H9 (cell line): ENCODE measurements around the gene ZNF653. TPM values are rescaled to one million over a fixed set of nuclear protein-coding genes. Genes with fewer than 3 reads are reported as not detected.

ENCODE experiments used
- DNase-seq: peaks from one replicate; pipeline ENCODE4 v3.0.0-alpha.2; 2017
- H2AFZ ChIP-seq: one replicate; pipeline ENCODE4 v1.6.1; 2013; ENCODE audit warnings: mild to moderate bottlenecking, low read length, control low read depth, moderate library complexity
- H2AK5ac ChIP-seq: 2 replicates; pipeline ENCODE4 v1.6.1; 2013; ENCODE audit warnings: low read length, control low read depth, mixed read lengths; ENCODE audit not compliant: insufficient read length
- H2BK120ac ChIP-seq: one replicate; pipeline ENCODE4 v1.6.1; 2013; ENCODE audit warnings: low read depth, mild to moderate bottlenecking, low read length, control low read depth, inconsistent platforms; ENCODE audit not compliant: poor library complexity, severe bottlenecking
- H2BK12ac ChIP-seq: 2 replicates; pipeline ENCODE4 v1.6.1; 2013; ENCODE audit warnings: low read length, control low read depth, mixed read lengths, low read depth; ENCODE audit not compliant: insufficient read length
- H2BK15ac ChIP-seq: 2 replicates; pipeline ENCODE4 v1.6.1; 2013; ENCODE audit warnings: low read depth, low read length, control low read depth
- H2BK20ac ChIP-seq: one replicate; pipeline ENCODE4 v1.6.1; 2013; ENCODE audit warnings: low read depth, mild to moderate bottlenecking, low read length, control low read depth, inconsistent platforms; ENCODE audit not compliant: poor library complexity, severe bottlenecking
- H2BK5ac ChIP-seq: 2 replicates; pipeline ENCODE4 v1.6.1; 2013; ENCODE audit warnings: low read length, control low read depth, mixed read lengths; ENCODE audit not compliant: insufficient read length
- H3K14ac ChIP-seq: 2 replicates; pipeline ENCODE4 v1.6.1; 2013; ENCODE audit warnings: low read length, control low read depth; ENCODE audit not compliant: insufficient read depth
- H3K18ac ChIP-seq: 2 replicates; pipeline ENCODE4 v1.6.1; 2013; ENCODE audit warnings: low read depth, mild to moderate bottlenecking, mixed read lengths, low read length, control low read depth; ENCODE audit not compliant: insufficient read length
- H3K23ac ChIP-seq: 2 replicates; pipeline ENCODE4 v1.6.1; 2013; ENCODE audit warnings: low read length, control low read depth, mixed read lengths, low read depth; ENCODE audit not compliant: insufficient read length
- H3K23me2 ChIP-seq: 2 replicates; pipeline ENCODE4 v1.6.1; 2013; ENCODE audit warnings: low read depth, mild to moderate bottlenecking, mixed read lengths, low read length, control low read depth; ENCODE audit not compliant: insufficient read length, poor library complexity, severe bottlenecking
- H3K27ac ChIP-seq: 2 replicates; pipeline ENCODE4 v1.5.1; 2013; ENCODE audit warnings: low read length, control low read depth, mixed read lengths, low read depth; ENCODE audit not compliant: insufficient read length
- H3K27me3 ChIP-seq: 2 replicates; pipeline ENCODE4 v1.6.1; 2013; ENCODE audit warnings: low read length, control low read depth, inconsistent platforms; ENCODE audit not compliant: insufficient read depth
- H3K4ac ChIP-seq: 2 replicates; pipeline ENCODE4 v1.6.1; 2013; ENCODE audit warnings: low read depth, mild to moderate bottlenecking, control low read depth, inconsistent platforms, low read length, moderate library complexity
- H3K4me1 ChIP-seq: 2 replicates; pipeline ENCODE4 v1.6.1; 2013; ENCODE audit warnings: low read length, control low read depth, inconsistent platforms; ENCODE audit not compliant: insufficient read depth
- H3K4me2 ChIP-seq: 2 replicates; pipeline ENCODE4 v1.6.1; 2013; ENCODE audit warnings: low read length, control low read depth, mixed read lengths; ENCODE audit not compliant: insufficient read length, insufficient read depth
- H3K56ac ChIP-seq: 2 replicates; pipeline ENCODE4 v1.6.1; 2013; ENCODE audit warnings: low read depth, mild to moderate bottlenecking, mixed read lengths, low read length, control low read depth; ENCODE audit not compliant: insufficient read length
- H3K79me1 ChIP-seq: 2 replicates; pipeline ENCODE4 v1.6.1; 2013; ENCODE audit warnings: low read depth, mild to moderate bottlenecking, moderate library complexity, low read length, control low read depth, inconsistent platforms; ENCODE audit not compliant: insufficient read depth, poor library complexity, severe bottlenecking
- H3K79me2 ChIP-seq: 2 replicates; pipeline ENCODE4 v1.6.1; 2013; ENCODE audit warnings: low read length, control low read depth, inconsistent platforms; ENCODE audit not compliant: insufficient read depth
- H3K9ac ChIP-seq: 2 replicates; pipeline ENCODE4 v1.6.1; 2013; ENCODE audit warnings: low read length, control low read depth, mixed read lengths; ENCODE audit not compliant: insufficient read length; ENCODE audit errors: extremely low read depth
- H3K9me3 ChIP-seq: one replicate; pipeline ENCODE4 v1.6.1; 2013; ENCODE audit warnings: low read depth, low read length, inconsistent platforms; ENCODE audit not compliant: control insufficient read depth
- H3T11ph ChIP-seq: one replicate; pipeline ENCODE4 v1.6.1; 2013; ENCODE audit warnings: mild to moderate bottlenecking, low read length, control low read depth, inconsistent platforms
- H4K20me1 ChIP-seq: one replicate; pipeline ENCODE4 v1.6.1; 2013; ENCODE audit not compliant: control insufficient read depth, insufficient read length, insufficient read depth
- H4K5ac ChIP-seq: 2 replicates; pipeline ENCODE4 v1.6.1; 2013; ENCODE audit warnings: low read depth, mild to moderate bottlenecking, mixed read lengths, low read length, control low read depth; ENCODE audit not compliant: insufficient read length
- H4K8ac ChIP-seq: replicated peaks from 2 replicates; pipeline ENCODE4 v1.6.1; 2013; ENCODE audit warnings: low read length, control low read depth, mixed read lengths, low read depth; ENCODE audit not compliant: insufficient read length
- H4K91ac ChIP-seq: 2 replicates; pipeline ENCODE4 v1.6.1; 2013; ENCODE audit warnings: low read depth, mild to moderate bottlenecking, moderate library complexity, mixed read lengths, low read length, control low read depth; ENCODE audit not compliant: insufficient read length
- H3K27ac Mint-ChIP-seq, 3 experiments: 2 replicates in 2 of 3; 3 replicates in 1 of 3; pipeline ENCODE4 v1.8.0; 2020 to 2021; ENCODE audit warnings: mixed read lengths in 3 of 3, mild to moderate bottlenecking in 1 of 3, moderate library complexity in 1 of 3
- H3K27me3 Mint-ChIP-seq: 2 replicates; pipeline ENCODE4 v1.8.0; 2021; ENCODE audit warnings: low read depth, mild to moderate bottlenecking, moderate library complexity, mixed read lengths
- H3K36me3 Mint-ChIP-seq, 3 experiments: 2 replicates in 2 of 3; 3 replicates in 1 of 3; pipeline ENCODE4 v1.8.0; 2020 to 2021; ENCODE audit warnings: low read depth in 3 of 3, mixed read lengths in 3 of 3; ENCODE audit not compliant: insufficient read depth in 1 of 3
- H3K4me1 Mint-ChIP-seq, 2 experiments: 2 replicates each; pipeline ENCODE4 v1.8.0; 2020; ENCODE audit warnings: mixed read lengths in 2 of 2
- H3K4me3 Mint-ChIP-seq, 2 experiments: 2 replicates in 1 of 2; 3 replicates in 1 of 2; pipeline ENCODE4 v1.8.0; 2020 to 2021; ENCODE audit warnings: mild to moderate bottlenecking in 2 of 2, mixed read lengths in 2 of 2, moderate library complexity in 1 of 2
- H3K9me3 Mint-ChIP-seq, 2 experiments: 2 replicates in 1 of 2; 3 replicates in 1 of 2; pipeline ENCODE4 v1.8.0; 2020; ENCODE audit warnings: mild to moderate bottlenecking in 2 of 2, mixed read lengths in 2 of 2, moderate library complexity in 1 of 2
- WGBS: extraction: QIAGEN DNeasy Blood & Tissue Kit; methylation state at CpG from one replicate; pipeline ENCODE4 v1.1.7; 2013; ENCODE audit warnings: missing lambda C conversion rate, low lambda C conversion rate, mixed read lengths; ENCODE audit not compliant: insufficient read length; ENCODE audit errors: extremely low coverage; 5-methylcytosine and 5-hydroxymethylcytosine counted together
- total RNA-seq: library from RNA; stranded (reverse); gene quantifications from 2 replicates; pipeline ENCODE4 v1.2.1, GENCODE V29; 2021
- TF ChIP-seq, protein P1 (sequence below): fragments of 200-600 bp; sonication (generic); conservative IDR thresholded peaks from 3 replicates; pipeline ENCODE4 v1.8.0; 2021; ENCODE audit warnings: antibody characterized with exemption, mild to moderate bottlenecking

The ZNF653 gene
- total RNA-seq, 1 experiment from 2014 or later, result 11.6 TPM

GRCh38 chr19:11457831-11458230 lies 47.8 kb downstream of the ZNF653 start:
- Histone ChIP-seq H2BK12ac (no peak overlapping the region), H3K9ac (no peak overlapping the region), H3K23me2 (no peaks in the 10 kb centered on the region), H4K5ac (no peak overlapping the region), H3K14ac (no peak overlapping the region), H3K4ac (no peak overlapping the region), H3K18ac (no peak overlapping the region), H3K4me2 (no peak overlapping the region), H2BK20ac (no peak overlapping the region), H2AFZ (no peak overlapping the region), H4K20me1 (no peaks in the 10 kb centered on the region), H2BK15ac (no peak overlapping the region), H3K4me1 (no peaks in the 10 kb centered on the region), H3K27ac (no peak overlapping the region), H3T11ph (no peak overlapping the region), H3K27me3 (no peaks in the 10 kb centered on the region), H3K79me2 (no peaks in the 10 kb centered on the region), H2AK5ac (no peak overlapping the region), H3K23ac (no peak overlapping the region), H2BK120ac (no peak overlapping the region), H2BK5ac (no peak overlapping the region), H3K9me3 (no peaks in the 10 kb centered on the region), H4K8ac (no peak overlapping the region), H3K56ac (no peak overlapping the region), H4K91ac (no peak overlapping the region), H3K79me1 (no peaks in the 10 kb centered on the region)
- Mint-ChIP-seq H3K27ac (no peak overlapping the region), H3K27me3 (peaks cover 4% of the 10 kb centered on the region; the same call in 1 of the 2 replicates), H3K36me3 (no peaks in the 10 kb centered on the region), H3K4me1 (peaks cover 9 to 27% of the 10 kb centered on the region in 2 experiments), H3K9me3 (no peaks in the 10 kb centered on the region; a peak in 1 of 5 replicates), H3K4me3 (no peak overlapping the region)
- no peak for DNase-seq
- WGBS, result no CpG with 5 or more reads among the region's 20 CpGs
- TF ChIP-seq, protein P1, sequence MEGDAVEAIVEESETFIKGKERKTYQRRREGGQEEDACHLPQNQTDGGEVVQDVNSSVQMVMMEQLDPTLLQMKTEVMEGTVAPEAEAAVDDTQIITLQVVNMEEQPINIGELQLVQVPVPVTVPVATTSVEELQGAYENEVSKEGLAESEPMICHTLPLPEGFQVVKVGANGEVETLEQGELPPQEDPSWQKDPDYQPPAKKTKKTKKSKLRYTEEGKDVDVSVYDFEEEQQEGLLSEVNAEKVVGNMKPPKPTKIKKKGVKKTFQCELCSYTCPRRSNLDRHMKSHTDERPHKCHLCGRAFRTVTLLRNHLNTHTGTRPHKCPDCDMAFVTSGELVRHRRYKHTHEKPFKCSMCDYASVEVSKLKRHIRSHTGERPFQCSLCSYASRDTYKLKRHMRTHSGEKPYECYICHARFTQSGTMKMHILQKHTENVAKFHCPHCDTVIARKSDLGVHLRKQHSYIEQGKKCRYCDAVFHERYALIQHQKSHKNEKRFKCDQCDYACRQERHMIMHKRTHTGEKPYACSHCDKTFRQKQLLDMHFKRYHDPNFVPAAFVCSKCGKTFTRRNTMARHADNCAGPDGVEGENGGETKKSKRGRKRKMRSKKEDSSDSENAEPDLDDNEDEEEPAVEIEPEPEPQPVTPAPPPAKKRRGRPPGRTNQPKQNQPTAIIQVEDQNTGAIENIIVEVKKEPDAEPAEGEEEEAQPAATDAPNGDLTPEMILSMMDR, result no peak
